Measurements from ENCODE around the gene APBB2.

- TF ChIP-seq CTCF (IDR thresholded peaks at IDR 0.05; ENCODE audit: low read length) (no peak), EZH2 (IDR thresholded peaks at IDR 0.05; ENCODE audit: borderline replicate concordance, low read length) (no peak)
These were observed 402.0 kb downstream of the APBB2 start for GRCh38 chr4:40812386-40812785.

Measured in OCI-LY1 (cell line).